ENCODE measurements around the gene GLI1. TPM values are rescaled to one million over a fixed set of nuclear protein-coding genes. Genes with fewer than 3 reads are reported as not detected.

GLI1 gene
- total and polyA plus RNA-seq, 11 donors, result 0.08 to 2.6 (median 0.83) TPM

DNA sequence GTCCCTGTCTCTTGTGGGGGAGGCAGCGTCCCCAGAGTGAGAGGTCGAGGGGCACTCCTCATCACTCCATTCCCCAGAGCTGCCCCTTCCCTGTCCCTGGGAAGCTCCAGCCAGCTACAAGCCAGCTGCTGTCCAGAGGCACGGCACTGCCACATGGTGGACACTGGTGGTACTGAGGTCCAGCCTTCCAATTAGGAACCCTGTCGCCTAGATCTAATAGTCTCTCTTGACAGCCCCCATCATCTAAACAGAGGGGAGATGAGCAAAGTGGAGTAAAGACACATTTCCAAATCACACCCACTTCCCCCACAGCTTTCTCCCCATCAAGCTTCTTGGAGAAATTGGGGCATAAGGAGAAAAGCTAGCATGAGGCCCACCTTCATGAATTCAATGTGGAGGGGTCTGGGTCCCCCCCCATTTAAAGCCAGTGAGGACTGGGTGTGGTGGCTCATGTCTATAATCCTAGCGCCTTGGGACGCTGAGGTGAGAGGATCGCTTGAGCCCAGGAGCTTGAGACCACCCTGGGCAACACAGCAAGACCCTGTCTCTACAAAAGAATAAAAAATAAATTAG, 6.6 kb upstream of the GLI1 start:
- WGBS, 4 donors, result 19 to 27% (median 24%) methylated on average over 5 to 7 of the region's 7 CpGs
- H3K9me3 ChIP-seq, result peaks cover 0 to 5% (median 0%) of the 10 kb centered on the region in 12 donors
- H3K36me3 ChIP-seq, result no peaks in the 10 kb centered on the region
- H3K27ac ChIP-seq, result peak overlapping the region; percentile 61 to 96 (median 84)
- TF ChIP-seq, protein P1, sequence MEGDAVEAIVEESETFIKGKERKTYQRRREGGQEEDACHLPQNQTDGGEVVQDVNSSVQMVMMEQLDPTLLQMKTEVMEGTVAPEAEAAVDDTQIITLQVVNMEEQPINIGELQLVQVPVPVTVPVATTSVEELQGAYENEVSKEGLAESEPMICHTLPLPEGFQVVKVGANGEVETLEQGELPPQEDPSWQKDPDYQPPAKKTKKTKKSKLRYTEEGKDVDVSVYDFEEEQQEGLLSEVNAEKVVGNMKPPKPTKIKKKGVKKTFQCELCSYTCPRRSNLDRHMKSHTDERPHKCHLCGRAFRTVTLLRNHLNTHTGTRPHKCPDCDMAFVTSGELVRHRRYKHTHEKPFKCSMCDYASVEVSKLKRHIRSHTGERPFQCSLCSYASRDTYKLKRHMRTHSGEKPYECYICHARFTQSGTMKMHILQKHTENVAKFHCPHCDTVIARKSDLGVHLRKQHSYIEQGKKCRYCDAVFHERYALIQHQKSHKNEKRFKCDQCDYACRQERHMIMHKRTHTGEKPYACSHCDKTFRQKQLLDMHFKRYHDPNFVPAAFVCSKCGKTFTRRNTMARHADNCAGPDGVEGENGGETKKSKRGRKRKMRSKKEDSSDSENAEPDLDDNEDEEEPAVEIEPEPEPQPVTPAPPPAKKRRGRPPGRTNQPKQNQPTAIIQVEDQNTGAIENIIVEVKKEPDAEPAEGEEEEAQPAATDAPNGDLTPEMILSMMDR (IDR thresholded peaks at IDR 0.05), result peak; percentile 79 to 96 (median 90)
- TF ChIP-seq POLR2A (IDR thresholded peaks at IDR 0.05), result no peak
- H3K4me3 ChIP-seq, result no peak overlapping the region
- no peaks in the 10 kb centered on the region for H3K27me3 ChIP-seq
- ATAC-seq (peak; percentile 75 to 86 (median 82)), DNase-seq (peak; percentile 83 to 89 (median 87))
- intact Hi-C loops (cut with DNase I), result loop anchor here (1.0 to 10.0 kb wide), 9 partner anchors 22 to 240 kb away; partner anchors contain the start of gene R3HDM2 (in 1 of the 10)
- peaks cover 0 to 31% (median 12%) of the 10 kb centered on the region in 12 donors for H3K4me1 ChIP-seq

DNA sequence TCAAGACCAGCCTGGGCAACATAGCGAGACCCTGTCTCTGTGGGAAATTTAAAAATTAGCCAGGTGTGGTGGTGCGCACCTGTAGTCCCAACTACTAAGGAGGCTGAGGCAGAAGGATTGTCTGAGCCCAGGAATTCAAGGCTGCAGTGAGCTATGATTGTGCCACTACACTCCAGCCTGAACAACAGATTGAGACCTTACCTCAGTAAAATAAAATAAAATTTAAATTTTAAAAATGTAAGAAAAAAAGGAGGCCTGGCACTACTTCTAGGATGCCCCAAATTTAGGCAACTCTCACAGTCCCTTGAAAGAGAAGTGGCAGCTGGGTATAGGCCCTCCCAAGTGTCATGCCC, 5.4 kb upstream of the GLI1 start:
- H3K4me3 ChIP-seq, result no peak overlapping the region
- TF ChIP-seq POLR2A (IDR thresholded peaks at IDR 0.05), result no peak
- TF ChIP-seq, protein P1 (IDR thresholded peaks at IDR 0.05), result no peak
- H3K4me1 ChIP-seq, result peaks cover 0 to 38% (median 12%) of the 10 kb centered on the region in 12 donors
- H3K27ac ChIP-seq, result no peak overlapping the region
- H3K27me3 ChIP-seq, result no peaks in the 10 kb centered on the region
- ATAC-seq, result no peak
- no peaks in the 10 kb centered on the region for H3K36me3 ChIP-seq
- WGBS, 4 donors, result 89 to 100% (median 94%) methylated on average over 2 of the region's 2 CpGs
- no peak for DNase-seq
- intact Hi-C loops (cut with DNase I), result loop anchor here in 7 of 10 donors (1.0 to 10.0 kb wide), 4 partner anchors 146 to 192 kb away; no protein-coding TSS in a partner anchor
- no peaks in the 10 kb centered on the region for H3K9me3 ChIP-seq

DNA sequence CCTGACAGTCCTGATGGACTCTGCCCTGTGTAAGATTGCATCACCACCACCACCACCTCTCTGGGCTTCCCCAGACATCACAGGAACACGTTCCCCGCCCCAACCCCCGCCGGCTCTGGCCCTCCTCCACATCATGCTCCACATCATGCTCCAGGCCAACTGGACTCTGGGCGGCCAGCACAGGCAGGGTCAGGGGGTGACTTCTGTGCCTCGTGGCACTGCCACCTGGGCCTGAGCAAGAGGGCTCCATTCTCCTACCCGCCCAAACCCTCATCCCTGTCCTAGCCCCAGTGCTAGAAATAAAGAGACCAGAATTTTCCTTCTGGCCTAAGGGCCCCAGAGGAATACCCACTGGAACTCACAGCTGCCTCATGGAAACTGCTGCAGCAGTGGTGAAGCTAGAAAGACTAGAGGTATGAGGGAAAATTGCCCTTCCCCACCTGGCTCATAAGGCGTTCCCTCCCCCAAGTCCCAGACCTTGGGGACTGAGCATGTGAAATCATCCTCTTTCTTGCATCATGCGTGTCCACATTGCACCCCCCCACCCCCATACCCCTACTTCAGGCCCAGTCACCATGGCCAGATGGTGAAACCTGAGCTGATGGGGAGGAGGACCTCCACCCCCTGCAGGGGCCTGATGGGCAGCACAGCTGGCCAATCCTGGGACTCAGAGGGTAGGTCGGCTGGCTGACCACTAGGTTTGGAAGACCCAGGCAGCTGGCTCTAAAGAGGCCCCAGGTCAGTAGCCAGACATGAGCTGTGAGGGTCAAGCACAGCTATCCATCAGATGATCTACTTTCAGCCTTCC, 4.8 kb upstream of the GLI1 start, which contains the start of gene INHBE:
INHBE (plus strand) TSS at position 742 of the 808 bp plus-strand sequence. CDS start 230 bp downstream, outside the sequence.
- 56 to 75% (median 70%) methylated on average over 9 to 10 of the region's 10 CpGs for WGBS, 4 donors
- no peaks in the 10 kb centered on the region for H3K27me3 ChIP-seq
- no peaks in the 10 kb centered on the region for H3K9me3 ChIP-seq
- peaks cover 0 to 39% (median 12%) of the 10 kb centered on the region in 12 donors for H3K4me1 ChIP-seq
- peak within 1 kb of the TSS in 1 of 12 donors; percentile 9 for H3K27ac ChIP-seq
- no peaks in the 10 kb centered on the region for H3K36me3 ChIP-seq
- H3K4me3 ChIP-seq, result no peak within 1 kb of the TSS
- DNase-seq (peak in 1 of 5 donors; percentile 35), ATAC-seq (no peak)
- no peak for TF ChIP-seq POLR2A (IDR thresholded peaks at IDR 0.05)
- TF ChIP-seq, protein P1 (IDR thresholded peaks at IDR 0.05), result no peak
- intact Hi-C loops (cut with DNase I), result loop anchor here in 7 of 10 donors (1.0 to 10.0 kb wide), 6 partner anchors 146 to 242 kb away; partner anchors contain the start of gene NXPH4 (in 1 of the 7)
